PC-9 (cell line): Measurements from ENCODE around the gene TRAPPC11. TPM values are rescaled to one million over a fixed set of nuclear protein-coding genes. Genes with fewer than 3 reads are reported as not detected.

ENCODE experiments used
- BruUV-seq: library from RNA; stranded (reverse); fragments of 400-500 nt; replicated peaks from 2 replicates; lab custom pipeline; 2021; lab: Mats Ljungman, UMichigan
- CTCF ChIA-PET: fragments of 300-600 bp; sonication (Branson Sonifier 250); formaldehyde crosslinking; loops from one replicate; lab custom pipeline; 2022; ENCODE audit warnings: antibody characterized with exemption; lab: Charles Lee
- POLR2A ChIA-PET: fragments of 300-600 bp; sonication (Branson Sonifier 250); formaldehyde crosslinking; loops from one replicate; lab custom pipeline; 2022; ENCODE audit warnings: antibody characterized with exemption; ENCODE audit not compliant: unreplicated experiment; lab: Charles Lee
- DNase-seq, 2 experiments: peaks; one replicate each; pipeline versions ENCODE4 v3.0.0 to v3.0.0-alpha.2; 2015 to 2022; ENCODE audit warnings: mixed read lengths in 1 of 2
- H2AFZ ChIP-seq: fragments of 200-600 bp; sonication (generic); 2 replicates; pipeline ENCODE4 v1.8.1; 2017; ENCODE audit warnings: antibody characterized with exemption
- H3F3A ChIP-seq: fragments of 200-600 bp; sonication (generic); 2 replicates; pipeline ENCODE4 v1.8.1; 2017; ENCODE audit warnings: antibody characterized with exemption, mild to moderate bottlenecking, low read depth; ENCODE audit not compliant: insufficient read depth
- H3K27ac ChIP-seq: fragments of 200-600 bp; sonication (generic); 2 replicates; pipeline ENCODE4 v1.6.1; 2016; ENCODE audit warnings: mixed run types
- H3K27me3 ChIP-seq: fragments of 200-600 bp; sonication (generic); 2 replicates; pipeline ENCODE4 v1.6.1; 2016; ENCODE audit warnings: low read depth, mixed run types; ENCODE audit not compliant: insufficient read depth
- H3K36me3 ChIP-seq: fragments of 200-600 bp; sonication (generic); 2 replicates; pipeline ENCODE4 v1.6.1; 2016; ENCODE audit warnings: low read depth, mixed run types
- H3K4me1 ChIP-seq: fragments of 200-600 bp; sonication (generic); replicated peaks from 2 replicates; pipeline ENCODE4 v1.6.1; 2016; ENCODE audit warnings: mixed run types; ENCODE audit not compliant: insufficient read depth
- H3K4me2 ChIP-seq: fragments of 200-600 bp; sonication (generic); 2 replicates; pipeline ENCODE4 v1.6.1; 2017; ENCODE audit warnings: mixed run types
- H3K4me3 ChIP-seq: fragments of 200-600 bp; sonication (generic); 2 replicates; pipeline ENCODE4 v1.6.1; 2016; ENCODE audit warnings: mixed run types
- H3K79me2 ChIP-seq: fragments of 200-600 bp; sonication (generic); 2 replicates; pipeline ENCODE4 v1.6.1; 2017; ENCODE audit warnings: low read depth, mixed run types
- H3K9me2 ChIP-seq: fragments of 200-600 bp; sonication (generic); 2 replicates; pipeline ENCODE4 v1.8.1; 2017; ENCODE audit warnings: mild to moderate bottlenecking; ENCODE audit not compliant: insufficient read depth
- H3K9me3 ChIP-seq: fragments of 200-600 bp; sonication (generic); 2 replicates; pipeline ENCODE4 v1.8.1; 2016; ENCODE audit warnings: low read depth; ENCODE audit not compliant: insufficient read depth
- H4K20me1 ChIP-seq: fragments of 200-600 bp; sonication (generic); 2 replicates; pipeline ENCODE4 v1.8.1; 2017; ENCODE audit not compliant: insufficient read depth
- CTCF ChIP-seq: fragments of 200-600 bp; sonication (generic); conservative IDR thresholded peaks from 2 replicates; pipeline ENCODE4 v1.6.1; 2017; ENCODE audit warnings: mixed run types, antibody characterized with exemption, mild to moderate bottlenecking, moderate library complexity
- EZH2 ChIP-seq: fragments of 200-600 bp; sonication (generic); IDR thresholded peaks from 2 replicates; pipeline ENCODE4 v1.8.0; 2017; ENCODE audit warnings: antibody characterized with exemption, low read depth
- intact Hi-C: fragments of 100-400 bp; cut with micrococcal nuclease; formaldehyde crosslinking; loops from one replicate; pipeline ENCODE4 v1.10.0; 2022; ENCODE audit not compliant: unreplicated experiment
- total RNA-seq: library from RNA; stranded (reverse); gene quantifications from 2 replicates; pipeline ENCODE4 v1.2.3, GENCODE V29; 2021

Gene TRAPPC11
- total RNA-seq, 1 experiment from 2014 or later: 29.0 TPM

GRCh38 chr4:183714626-183715025, 55.5 kb downstream of the TRAPPC11 start:
- H3K27ac ChIP-seq: no peak overlapping the region
- 0 out of 2 replicates have a peak, but pooled peaks cover 3% of the 10 kb centered on the region for H3F3A ChIP-seq
- H3K79me2 ChIP-seq: no peaks in the 10 kb centered on the region
- no TSS peak for BruUV-seq
- no peak for DNase-seq
- no peaks in the 10 kb centered on the region for H3K27me3 ChIP-seq
- H3K36me3 ChIP-seq: no peaks in the 10 kb centered on the region
- TF ChIP-seq CTCF (no peak), EZH2 (no peak)
- H3K4me3 ChIP-seq: no peak overlapping the region
- H3K9me3 ChIP-seq: no peaks in the 10 kb centered on the region
- H3K9me2 ChIP-seq: no peaks in the 10 kb centered on the region
- no peak overlapping the region for H3K4me2 ChIP-seq
- no peak overlapping the region for H2AFZ ChIP-seq
- ChIA-PET POLR2A (no interaction called here), CTCF (no interaction called here)
- no peaks in the 10 kb centered on the region for H4K20me1 ChIP-seq
- intact Hi-C loops: no loop called here
- no peaks in the 10 kb centered on the region for H3K4me1 ChIP-seq

- H3K27ac ChIP-seq: no peak overlapping the region
- H3F3A ChIP-seq: 0 out of 2 replicates have a peak, but pooled peaks cover 3% of the 10 kb centered on the region
- H3K36me3 ChIP-seq: no peaks in the 10 kb centered on the region
- H3K27me3 ChIP-seq: no peaks in the 10 kb centered on the region
- no peak for DNase-seq
- no peak overlapping the region for H2AFZ ChIP-seq
- BruUV-seq: no TSS peak
- no peak overlapping the region for H3K4me2 ChIP-seq
- no peaks in the 10 kb centered on the region for H3K4me1 ChIP-seq
- no peaks in the 10 kb centered on the region for H3K9me3 ChIP-seq
- TF ChIP-seq EZH2 (no peak), CTCF (no peak)
- no peak overlapping the region for H3K4me3 ChIP-seq
- ChIA-PET POLR2A (no interaction called here), CTCF (no interaction called here)
- H3K79me2 ChIP-seq: no peaks in the 10 kb centered on the region
- intact Hi-C loops: no loop called here
- no peaks in the 10 kb centered on the region for H4K20me1 ChIP-seq
- H3K9me2 ChIP-seq: no peaks in the 10 kb centered on the region
Measured at GRCh38 chr4:183716302-183716701, 57.2 kb downstream of the TRAPPC11 start.

- Histone ChIP-seq H4K20me1 (no peaks in the 10 kb centered on the region), H3K4me1 (peaks cover 7% of the 10 kb centered on the region; the same call in 1 of the 2 replicates), H3K4me3 (no peak overlapping the region), H3F3A (peaks cover 3% of the 10 kb centered on the region; the same call in 1 of the 2 replicates), H3K9me2 (no peaks in the 10 kb centered on the region), H3K9me3 (no peaks in the 10 kb centered on the region), H2AFZ (no peak overlapping the region), H3K4me2 (no peak overlapping the region), H3K36me3 (no peaks in the 10 kb centered on the region), H3K27ac (no peak overlapping the region), H3K27me3 (no peaks in the 10 kb centered on the region), H3K79me2 (no peaks in the 10 kb centered on the region)
- TF ChIP-seq CTCF (no peak), EZH2 (no peak)
- CTCF ChIA-PET: no interaction called here
- intact Hi-C loops: no loop called here
- no peak for DNase-seq
- BruUV-seq: no TSS peak
- POLR2A ChIA-PET: no interaction called here
Measured at GRCh38 chr4:183718876-183719275, 59.8 kb downstream of the TRAPPC11 start.
